ENCODE data around the gene ALOX15. TPM values are rescaled to one million over a fixed set of nuclear protein-coding genes. Genes with fewer than 3 reads are reported as not detected.

The ALOX15 gene
- total RNA-seq, 1 experiment from 2014 or later = 1.8 TPM

GRCh38 chr17:4634976-4635375, 6.5 kb downstream of the ALOX15 start:
- no peak for DNase-seq
- BruUV-seq (replicated peaks) = no TSS peak
- Histone ChIP-seq H3K27ac (no peak overlapping the region), H3K9me2 (ENCODE audit: insufficient read depth) (no peaks in the 10 kb centered on the region), H3K36me3 (ENCODE audit: low read depth) (no peaks in the 10 kb centered on the region), H3K4me1 (replicated peaks; ENCODE audit: insufficient read depth) (peaks cover 10% of the 10 kb centered on the region; the same call in 1 of the 2 replicates), H3K4me3 (no peak overlapping the region), H3K27me3 (ENCODE audit: insufficient read depth, low read depth) (peaks cover 5% of the 10 kb centered on the region; the same call in 1 of the 2 replicates), H3K9me3 (ENCODE audit: insufficient read depth, low read depth) (no peaks in the 10 kb centered on the region), H3F3A (ENCODE audit: insufficient read depth, low read depth) (no peaks in the 10 kb centered on the region; the same call in 1 of the 2 replicates), H4K20me1 (ENCODE audit: insufficient read depth) (no peaks in the 10 kb centered on the region), H3K4me2 (no peak overlapping the region), H3K79me2 (ENCODE audit: low read depth) (no peaks in the 10 kb centered on the region), H2AFZ (no peak overlapping the region)
- ChIA-PET POLR2A (ENCODE audit: unreplicated experiment) (no interaction called here), CTCF (no interaction called here)
- TF ChIP-seq CTCF (conservative IDR thresholded peaks at IDR 0.05) (no peak), EZH2 (IDR thresholded peaks at IDR 0.05; ENCODE audit: low read depth) (no peak)
- intact Hi-C loops (cut with micrococcal nuclease; ENCODE audit: unreplicated experiment) = loop anchor here (5.0 kb wide), 2 partner anchors 252 to 272 kb away; no protein-coding TSS in a partner anchor

- no peak overlapping the region for H3K27ac ChIP-seq
- H3K9me3 ChIP-seq (ENCODE audit: insufficient read depth, low read depth) = no peaks in the 10 kb centered on the region
- H3K4me2 ChIP-seq = no peak overlapping the region
- H3F3A ChIP-seq (ENCODE audit: insufficient read depth, low read depth) = no peaks in the 10 kb centered on the region; the same call in 1 of the 2 replicates
- intact Hi-C loops (cut with micrococcal nuclease; ENCODE audit: unreplicated experiment) = no loop called here
- H4K20me1 ChIP-seq (ENCODE audit: insufficient read depth) = no peaks in the 10 kb centered on the region
- H3K4me1 ChIP-seq (replicated peaks; ENCODE audit: insufficient read depth) = peaks cover 3% of the 10 kb centered on the region; the same call in 1 of the 2 replicates
- H3K79me2 ChIP-seq (ENCODE audit: low read depth) = no peaks in the 10 kb centered on the region
- no peak overlapping the region for H3K4me3 ChIP-seq
- peaks cover 5% of the 10 kb centered on the region; the same call in 1 of the 2 replicates for H3K27me3 ChIP-seq (ENCODE audit: insufficient read depth, low read depth)
- TF ChIP-seq CTCF (conservative IDR thresholded peaks at IDR 0.05) (no peak), EZH2 (IDR thresholded peaks at IDR 0.05; ENCODE audit: low read depth) (no peak)
- no peaks in the 10 kb centered on the region for H3K9me2 ChIP-seq (ENCODE audit: insufficient read depth)
- no TSS peak for BruUV-seq (replicated peaks)
- CTCF ChIA-PET = interaction anchor here (0.7 to 0.9 kb wide), 2 partner anchors 8 to 275 kb away, joined by 4 to 6 read pairs; no protein-coding TSS in a partner anchor
- no peak for DNase-seq
- H3K36me3 ChIP-seq (ENCODE audit: low read depth) = no peaks in the 10 kb centered on the region
- H2AFZ ChIP-seq = no peak overlapping the region
- POLR2A ChIA-PET (ENCODE audit: unreplicated experiment) = no interaction called here
Observed at GRCh38 chr17:4633643-4634042, 7.8 kb downstream of the ALOX15 start.

- H3K4me2 ChIP-seq = no peak overlapping the region
- no TSS peak for BruUV-seq (replicated peaks)
- POLR2A ChIA-PET (ENCODE audit: unreplicated experiment) = interaction anchor here (0.7 kb wide), 1 partner anchor 56 kb away, joined by 3 read pairs; no protein-coding TSS in a partner anchor
Observed at GRCh38 chr17:4632581-4632920, 8.9 kb downstream of the ALOX15 start.

More at GRCh38 chr17:4632581-4632920, 8.9 kb downstream of the ALOX15 start:
- Histone ChIP-seq H4K20me1 (ENCODE audit: insufficient read depth) (no peaks in the 10 kb centered on the region), H3F3A (ENCODE audit: insufficient read depth, low read depth) (no peaks in the 10 kb centered on the region; the same call in 1 of the 2 replicates), H3K27ac (no peak overlapping the region), H3K79me2 (ENCODE audit: low read depth) (no peaks in the 10 kb centered on the region), H3K27me3 (ENCODE audit: insufficient read depth, low read depth) (peaks cover 5% of the 10 kb centered on the region; the same call in 1 of the 2 replicates), H3K36me3 (ENCODE audit: low read depth) (no peaks in the 10 kb centered on the region), H2AFZ (no peak overlapping the region), H3K9me3 (ENCODE audit: insufficient read depth, low read depth) (no peaks in the 10 kb centered on the region), H3K4me1 (replicated peaks; ENCODE audit: insufficient read depth) (no peaks in the 10 kb centered on the region), H3K4me3 (no peak overlapping the region), H3K9me2 (ENCODE audit: insufficient read depth) (no peaks in the 10 kb centered on the region)
- DNase-seq = no peak
- CTCF ChIA-PET = interaction anchor here (0.6 kb wide), 1 partner anchor 220 kb away, joined by 7 read pairs; no protein-coding TSS in a partner anchor
- TF ChIP-seq EZH2 (IDR thresholded peaks at IDR 0.05; ENCODE audit: low read depth) (no peak), CTCF (conservative IDR thresholded peaks at IDR 0.05) (no peak)
- intact Hi-C loops (cut with micrococcal nuclease; ENCODE audit: unreplicated experiment) = no loop called here

Measured in PC-9 (cell line).